ENCODE data around the gene NQO2.

NQO2 gene

GRCh38 chr6:2999618-3000557 is at the start of gene NQO2:
Gene NQO2 (plus strand): TSS chr6:2999894. CDS start chr6:3006553, 6,659 bp downstream.
- DNase-seq (ENCODE audit: low read depth) = peak; percentile 83

- no peak for DNase-seq (ENCODE audit: low read depth)
These were observed 49.0 kb upstream of the NQO2 start for GRCh38 chr6:2950713-2951112.

GRCh38 chr6:2951728-2952127 is 48.0 kb upstream of the NQO2 start:
- no peak for DNase-seq (ENCODE audit: low read depth)

GRCh38 chr6:2952557-2953095 is 47.1 kb upstream of the NQO2 start:
- DNase-seq (ENCODE audit: low read depth) = no peak

GRCh38 chr6:2953098-2953497 is 46.6 kb upstream of the NQO2 start:
- DNase-seq (ENCODE audit: low read depth) = no peak

GRCh38 chr6:2956930-2957685 is 42.6 kb upstream of the NQO2 start:
- no peak for DNase-seq (ENCODE audit: low read depth)

GRCh38 chr6:2957696-2958330 is 41.9 kb upstream of the NQO2 start:
- no peak for DNase-seq (ENCODE audit: low read depth)

GRCh38 chr6:2958331-2958711 is 41.4 kb upstream of the NQO2 start:
- no peak for DNase-seq (ENCODE audit: low read depth)

GRCh38 chr6:2958776-2959175 is 40.9 kb upstream of the NQO2 start:
- no peak for DNase-seq (ENCODE audit: low read depth)

GRCh38 chr6:2959909-2960719 is 39.6 kb upstream of the NQO2 start:
- DNase-seq (ENCODE audit: low read depth) = no peak

- no peak for DNase-seq (ENCODE audit: low read depth)
These were observed 38.8 kb upstream of the NQO2 start for GRCh38 chr6:2960935-2961334.

GRCh38 chr6:2961506-2961905 is 38.2 kb upstream of the NQO2 start:
- no peak for DNase-seq (ENCODE audit: low read depth)

GRCh38 chr6:2962004-2962403 is 37.7 kb upstream of the NQO2 start:
- DNase-seq (ENCODE audit: low read depth) = no peak

- no peak for DNase-seq (ENCODE audit: low read depth)
These were observed 37.1 kb upstream of the NQO2 start for GRCh38 chr6:2962636-2963035.

- DNase-seq (ENCODE audit: low read depth) = no peak
These were observed 35.9 kb upstream of the NQO2 start for GRCh38 chr6:2963756-2964155.

- DNase-seq (ENCODE audit: low read depth) = no peak
These were observed 34.7 kb upstream of the NQO2 start for GRCh38 chr6:2964793-2965505.

GRCh38 chr6:2966347-2966746 is 33.3 kb upstream of the NQO2 start:
- DNase-seq (ENCODE audit: low read depth) = no peak

GRCh38 chr6:2967936-2968335 is 31.8 kb upstream of the NQO2 start:
- DNase-seq (ENCODE audit: low read depth) = no peak

GRCh38 chr6:2968600-2969135 is 31.0 kb upstream of the NQO2 start:
- no peak for DNase-seq (ENCODE audit: low read depth)

GRCh38 chr6:2969549-2969948 is 30.1 kb upstream of the NQO2 start:
- DNase-seq (ENCODE audit: low read depth) = no peak
